Measurements from ENCODE around the gene KRT33B.
"Not testable (repeated sequence)": the region's sequence is repeated elsewhere in the genome, so short reads cannot be mapped to it uniquely, and the experiment has no call there.

KRT33B gene

DNA sequence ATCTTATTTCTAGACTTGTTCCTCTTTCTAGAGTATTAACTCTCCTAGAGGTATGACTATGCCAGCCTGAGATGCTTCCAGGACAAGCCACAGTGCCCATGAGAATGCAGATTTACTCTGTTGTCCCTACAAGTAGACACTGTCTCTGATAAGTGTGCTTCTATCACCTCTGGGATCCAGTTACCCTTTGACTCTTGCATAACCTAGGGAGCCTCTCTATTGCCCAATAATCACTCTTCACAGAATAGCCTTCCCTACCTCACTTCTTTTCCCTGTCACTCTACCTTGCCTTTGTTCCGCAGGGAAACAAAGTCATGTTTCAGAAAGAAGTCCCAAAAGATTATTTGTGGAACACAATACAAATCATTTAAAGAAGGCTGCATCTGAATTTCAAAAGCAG, 14.1 kb upstream of the KRT33B start:
- TF ChIP-seq, protein P1, sequence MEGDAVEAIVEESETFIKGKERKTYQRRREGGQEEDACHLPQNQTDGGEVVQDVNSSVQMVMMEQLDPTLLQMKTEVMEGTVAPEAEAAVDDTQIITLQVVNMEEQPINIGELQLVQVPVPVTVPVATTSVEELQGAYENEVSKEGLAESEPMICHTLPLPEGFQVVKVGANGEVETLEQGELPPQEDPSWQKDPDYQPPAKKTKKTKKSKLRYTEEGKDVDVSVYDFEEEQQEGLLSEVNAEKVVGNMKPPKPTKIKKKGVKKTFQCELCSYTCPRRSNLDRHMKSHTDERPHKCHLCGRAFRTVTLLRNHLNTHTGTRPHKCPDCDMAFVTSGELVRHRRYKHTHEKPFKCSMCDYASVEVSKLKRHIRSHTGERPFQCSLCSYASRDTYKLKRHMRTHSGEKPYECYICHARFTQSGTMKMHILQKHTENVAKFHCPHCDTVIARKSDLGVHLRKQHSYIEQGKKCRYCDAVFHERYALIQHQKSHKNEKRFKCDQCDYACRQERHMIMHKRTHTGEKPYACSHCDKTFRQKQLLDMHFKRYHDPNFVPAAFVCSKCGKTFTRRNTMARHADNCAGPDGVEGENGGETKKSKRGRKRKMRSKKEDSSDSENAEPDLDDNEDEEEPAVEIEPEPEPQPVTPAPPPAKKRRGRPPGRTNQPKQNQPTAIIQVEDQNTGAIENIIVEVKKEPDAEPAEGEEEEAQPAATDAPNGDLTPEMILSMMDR (IDR thresholded peaks at IDR 0.05; ENCODE audit: insufficient read depth, missing control alignments) = no peak
- FAIRE-seq = no peak

DNA sequence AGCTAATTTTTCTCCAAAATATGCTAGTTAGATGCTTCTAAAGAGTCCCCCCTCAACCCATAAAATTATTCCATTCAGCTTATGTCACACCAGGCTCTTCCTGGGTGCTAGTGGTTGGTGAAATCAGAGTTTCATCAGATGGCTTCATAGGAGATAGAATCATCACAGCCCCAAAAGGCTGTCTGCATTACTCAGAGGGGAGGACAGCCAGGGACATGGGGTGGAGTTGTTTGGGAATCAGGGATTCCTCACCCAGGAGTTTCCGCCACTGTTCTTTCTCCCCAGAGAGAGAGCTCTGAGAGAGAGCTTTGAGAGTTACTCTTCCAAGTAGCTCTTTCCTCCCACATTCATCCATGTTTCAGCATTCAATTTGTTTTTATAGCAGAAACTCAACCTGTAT, 12.8 kb upstream of the KRT33B start:
- no peak for DNase-seq (ENCODE audit: insufficient read length, low spot score)
- TF ChIP-seq, protein P1 (IDR thresholded peaks at IDR 0.05; ENCODE audit: insufficient read depth, missing control alignments) = no peak
- FAIRE-seq = no peak

More for the DNA sequence above, 14.1 kb upstream of the KRT33B start:
- DNase-seq (ENCODE audit: insufficient read length, low spot score) = no peak

DNA sequence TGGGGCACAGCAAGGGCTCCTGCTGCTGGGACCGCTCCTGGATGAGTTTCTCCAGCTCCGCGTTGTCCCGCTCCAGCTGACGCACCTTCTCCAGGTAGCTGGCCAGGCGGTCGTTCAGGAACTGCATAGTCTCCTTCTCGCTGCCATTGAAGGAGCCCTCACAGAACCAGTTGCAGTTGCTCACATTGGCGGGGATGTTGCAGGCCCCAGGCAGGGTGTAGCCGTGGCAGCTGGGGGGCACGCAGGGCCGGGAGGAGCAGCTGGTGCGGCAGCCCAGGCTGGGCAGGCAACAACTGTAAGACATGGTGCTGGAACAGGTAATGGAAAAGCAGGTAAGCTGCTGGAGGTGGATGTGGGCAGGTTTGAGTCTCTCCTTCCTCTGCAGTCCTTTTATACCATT, 12.3 kb upstream of the KRT33B start, which contains the start of gene KRT34:
KRT34 (minus strand) TSS at position 364 of the 400 bp plus-strand sequence; CDS start at position 304, 60 bp downstream.
- FAIRE-seq = not testable (repeated sequence)

DNA sequence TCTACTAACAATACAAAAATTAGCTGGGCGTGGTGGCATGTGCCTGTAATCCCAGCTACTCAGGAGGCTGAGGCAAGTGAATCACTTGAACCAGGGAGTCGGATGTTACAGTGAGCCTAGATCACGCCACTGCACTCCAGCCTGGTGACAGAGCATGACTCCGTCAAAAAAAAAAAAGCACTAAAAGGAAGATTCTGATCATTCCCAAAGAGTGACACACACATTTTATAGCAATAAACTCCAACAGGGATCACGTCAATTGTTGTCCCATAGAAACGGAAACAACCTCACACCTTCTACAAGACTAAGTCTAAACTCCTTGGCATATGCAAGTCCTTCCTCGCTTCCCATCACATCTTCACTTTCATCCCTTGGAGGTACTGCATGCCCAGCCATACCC, 10.5 kb upstream of the KRT33B start:
- FAIRE-seq; DNase-seq (ENCODE audit: insufficient read length, low spot score): not testable (repeated sequence)

More for the DNA sequence above, 12.3 kb upstream of the KRT33B start, which contains the start of gene KRT34:
- not testable (repeated sequence) for DNase-seq (ENCODE audit: insufficient read length, low spot score)

DNA sequence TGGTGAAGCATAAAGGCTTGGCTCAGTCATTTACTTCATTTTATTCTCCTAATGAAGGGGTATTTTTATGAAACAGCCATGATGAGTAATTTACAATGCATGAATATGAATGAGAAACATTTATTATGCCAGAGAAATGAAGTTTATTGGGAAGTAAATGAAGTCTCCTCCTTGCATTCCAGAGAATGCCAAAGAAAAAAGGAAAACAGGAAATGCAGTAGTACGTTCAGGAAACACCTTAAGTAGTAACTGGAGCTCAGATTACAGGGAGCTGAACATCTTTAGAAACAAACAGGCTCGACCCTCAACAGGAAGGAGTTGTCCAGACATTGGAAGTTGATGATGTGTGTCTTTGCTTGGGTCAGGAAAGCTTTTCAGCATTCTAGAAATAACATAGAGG, 7.9 kb upstream of the KRT33B start:
- TF ChIP-seq, protein P1 (IDR thresholded peaks at IDR 0.05; ENCODE audit: insufficient read depth, missing control alignments) = no peak
- FAIRE-seq = no peak
- DNase-seq (ENCODE audit: insufficient read length, low spot score) = no peak

DNA sequence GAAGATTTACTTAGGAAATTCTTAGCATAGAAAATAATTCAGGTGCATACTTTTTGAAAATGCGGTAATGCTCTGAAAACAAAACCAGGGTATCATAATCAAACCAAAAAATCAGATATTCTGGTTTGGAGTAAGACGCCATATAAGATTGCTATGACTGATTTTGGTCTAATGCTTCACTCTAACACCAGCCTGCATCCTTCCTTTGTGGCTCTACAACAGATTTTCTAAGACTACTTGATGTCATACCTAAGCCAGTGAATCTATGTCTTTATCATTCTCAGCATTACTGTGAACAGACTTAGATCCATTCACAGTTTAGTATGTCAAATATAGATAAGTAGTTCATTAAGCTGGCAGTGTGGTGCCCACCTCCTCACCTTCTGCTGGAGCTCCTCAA, 590 bp downstream of the KRT33B start:
- no peak for DNase-seq (ENCODE audit: insufficient read length, low spot score)
- TF ChIP-seq, protein P1 (IDR thresholded peaks at IDR 0.05; ENCODE audit: insufficient read depth, missing control alignments) = no peak
- no peak for FAIRE-seq

DNA sequence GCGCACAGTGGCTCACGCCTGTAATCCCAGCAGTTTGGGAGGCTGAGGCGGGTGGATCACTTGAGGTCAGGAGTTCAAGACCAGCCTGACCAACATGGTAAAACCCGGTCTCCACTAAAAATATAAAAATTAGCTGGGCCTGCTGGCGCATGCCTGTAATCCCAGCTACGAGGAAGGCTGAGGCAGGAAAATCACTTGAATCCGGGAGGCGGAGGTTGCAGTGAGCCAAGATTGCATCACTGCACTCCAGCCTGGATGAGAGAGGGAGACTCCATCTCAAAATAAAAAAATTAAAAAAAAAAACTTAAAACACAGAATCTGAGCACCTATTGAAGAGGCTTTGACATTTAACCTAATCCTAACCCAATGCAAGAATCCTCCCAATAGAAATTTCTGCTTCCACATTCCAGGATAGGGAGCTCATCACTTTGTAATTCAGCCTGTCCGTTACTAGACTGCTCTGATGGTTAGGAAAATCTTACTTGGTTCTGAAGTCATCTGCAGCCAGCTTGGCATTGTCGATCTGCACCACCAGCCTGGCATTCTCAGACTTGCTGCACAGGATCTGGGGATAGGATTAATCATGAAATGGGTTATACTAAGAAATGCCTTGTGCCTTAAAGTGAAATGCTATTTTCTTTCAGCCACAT, 2.1 kb downstream of the KRT33B start:
- DNase-seq (ENCODE audit: insufficient read length, low spot score) = no peak
- no peak for FAIRE-seq
- TF ChIP-seq, protein P1 (IDR thresholded peaks at IDR 0.05; ENCODE audit: insufficient read depth, missing control alignments) = no peak

DNA sequence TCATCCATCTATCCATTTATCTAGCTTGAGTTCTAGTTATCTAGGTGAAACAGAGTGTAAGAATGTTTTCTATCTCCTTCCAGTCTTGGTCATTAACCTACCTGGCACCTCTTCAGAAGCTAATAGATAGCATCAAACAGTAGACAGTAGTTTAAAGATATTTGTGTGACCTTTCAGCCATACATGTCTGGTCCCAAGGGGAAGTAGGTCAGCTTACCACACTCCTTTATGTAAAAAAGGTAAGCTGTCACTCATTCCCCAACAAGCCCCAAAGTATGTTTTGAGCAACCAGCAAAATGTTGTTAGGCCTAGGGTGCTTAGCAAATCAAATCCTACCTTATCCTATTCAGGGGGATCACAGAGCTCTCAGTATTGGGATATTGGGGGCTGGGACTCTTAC, 3.5 kb downstream of the KRT33B start:
- TF ChIP-seq, protein P1 (IDR thresholded peaks at IDR 0.05; ENCODE audit: insufficient read depth, missing control alignments) = no peak
- DNase-seq (ENCODE audit: insufficient read length, low spot score) = no peak
- no peak for FAIRE-seq

Measured in D721Med (cell line).